ENCODE results near the gene DGCR8.

- no peak for TF ChIP-seq CTCF (IDR thresholded peaks at IDR 0.05)
- no peak for TF ChIP-seq POLR2A (IDR thresholded peaks at IDR 0.05)
These were observed 49.6 kb downstream of the DGCR8 start for GRCh38 chr22:20129747-20130014.
